Neuronal stem cell (in vitro differentiated cells): ENCODE measurements around the gene HOXC12.

Experiments used
- DNase-seq: peaks from one replicate; pipeline ENCODE4 v3.0.0-alpha.2; 2013; ENCODE audit warnings: low spot score
- H2AFZ ChIP-seq: one replicate; pipeline ENCODE4 v1.6.1; 2013; ENCODE audit warnings: mild to moderate bottlenecking, low read length, inconsistent platforms
- H2AK5ac ChIP-seq: 2 replicates; pipeline ENCODE4 v1.6.1; 2013; ENCODE audit warnings: low read depth, mild to moderate bottlenecking, inconsistent platforms, low read length, moderate library complexity, mixed read lengths
- H2BK120ac ChIP-seq: 2 replicates; pipeline ENCODE4 v1.6.1; 2013; ENCODE audit warnings: low read depth, mild to moderate bottlenecking, inconsistent platforms, low read length, moderate library complexity, mixed read lengths
- H2BK12ac ChIP-seq: one replicate; pipeline ENCODE4 v1.6.1; 2013; ENCODE audit warnings: low read length, inconsistent platforms
- H2BK15ac ChIP-seq: 2 replicates; pipeline ENCODE4 v1.6.1; 2013; ENCODE audit warnings: mild to moderate bottlenecking, low read length, inconsistent platforms, mixed read lengths
- H2BK5ac ChIP-seq: one replicate; pipeline ENCODE4 v1.6.1; 2013; ENCODE audit warnings: inconsistent platforms, mild to moderate bottlenecking, low read length, moderate library complexity
- H3K14ac ChIP-seq: one replicate; pipeline ENCODE4 v1.6.1; 2013; ENCODE audit warnings: low read length, inconsistent platforms
- H3K18ac ChIP-seq: 2 replicates; pipeline ENCODE4 v1.6.1; 2013; ENCODE audit warnings: low read length, inconsistent platforms
- H3K23ac ChIP-seq: 2 replicates; pipeline ENCODE4 v1.6.1; 2013; ENCODE audit warnings: low read depth, mild to moderate bottlenecking, mixed read lengths, low read length, inconsistent platforms; ENCODE audit not compliant: poor library complexity
- H3K27ac ChIP-seq: replicated peaks from 3 replicates; pipeline ENCODE4 v1.5.1; 2013; ENCODE audit warnings: low read length, inconsistent platforms
- H3K27me3 ChIP-seq, 3 experiments: 2 replicates each; pipeline ENCODE4 v1.6.1; 2013; ENCODE audit warnings: low read length in 3 of 3, mild to moderate bottlenecking in 2 of 3, inconsistent platforms in 1 of 3, low read depth in 1 of 3, mixed read lengths in 1 of 3, moderate library complexity in 1 of 3; ENCODE audit not compliant: control insufficient read depth in 3 of 3, insufficient read depth in 3 of 3
- H3K36me3 ChIP-seq, 2 donors: replicated peaks in 1 of 2; 2 replicates each; pipeline ENCODE4 v1.6.1; 2013; ENCODE audit warnings: low read length in 2 of 2; ENCODE audit not compliant: control insufficient read depth in 2 of 2, insufficient read depth in 2 of 2
- H3K4ac ChIP-seq: 2 replicates; pipeline ENCODE4 v1.6.1; 2013; ENCODE audit warnings: inconsistent platforms, mild to moderate bottlenecking, low read length, moderate library complexity
- H3K4me1 ChIP-seq, 2 donors: 1 replicate in 1 of 2; 2 replicates in 1 of 2; pipeline ENCODE4 v1.6.1; 2013; ENCODE audit warnings: low read length in 2 of 2, low read depth in 1 of 2; ENCODE audit not compliant: control insufficient read depth in 2 of 2, insufficient read depth in 1 of 2
- H3K4me2 ChIP-seq: one replicate; pipeline ENCODE4 v1.6.1; 2013; ENCODE audit warnings: mild to moderate bottlenecking, low read length, inconsistent platforms; ENCODE audit not compliant: insufficient read depth, poor library complexity, severe bottlenecking
- H3K4me3 ChIP-seq, 2 donors: 2 replicates each; pipeline ENCODE4 v1.5.1; 2013; ENCODE audit warnings: low read length in 2 of 2, mild to moderate bottlenecking in 2 of 2, inconsistent platforms in 1 of 2, moderate library complexity in 1 of 2
- H3K79me1 ChIP-seq: one replicate; pipeline ENCODE4 v1.6.1; 2013; ENCODE audit warnings: low read depth, mild to moderate bottlenecking, inconsistent platforms, low read length, moderate library complexity
- H3K9ac ChIP-seq: one replicate; pipeline ENCODE4 v1.6.1; 2013; ENCODE audit warnings: mild to moderate bottlenecking, low read depth, low read length, inconsistent platforms; ENCODE audit not compliant: poor library complexity
- H3K9me3 ChIP-seq, 2 donors: replicated peaks in 1 of 2; 2 replicates each; pipeline versions ENCODE3 to v1.6.1; 2013; ENCODE audit warnings: low read length in 2 of 2, mild to moderate bottlenecking in 2 of 2, inconsistent platforms in 1 of 2, low read depth in 1 of 2, mixed read lengths in 1 of 2, moderate library complexity in 1 of 2; ENCODE audit not compliant: control insufficient read depth in 2 of 2, insufficient read depth in 1 of 2
- H4K8ac ChIP-seq: one replicate; pipeline ENCODE4 v1.6.1; 2013; ENCODE audit warnings: low read depth, mild to moderate bottlenecking, inconsistent platforms, low read length, moderate library complexity
- H4K91ac ChIP-seq: one replicate; pipeline ENCODE4 v1.6.1; 2013; ENCODE audit warnings: low read length, low read depth, mild to moderate bottlenecking, inconsistent platforms; ENCODE audit not compliant: poor library complexity
- WGBS, 2 donors: extraction: QIAGEN DNeasy Blood & Tissue Kit; methylation state at CpG; one replicate each; pipeline ENCODE4 v1.1.7; 2013; ENCODE audit warnings: missing lambda C conversion rate in 2 of 2, mixed read lengths in 1 of 2; ENCODE audit not compliant: insufficient read length in 2 of 2, insufficient replicate concordance in 1 of 2; ENCODE audit errors: extremely low coverage in 2 of 2; 5-methylcytosine and 5-hydroxymethylcytosine counted together

Gene HOXC12

DNA sequence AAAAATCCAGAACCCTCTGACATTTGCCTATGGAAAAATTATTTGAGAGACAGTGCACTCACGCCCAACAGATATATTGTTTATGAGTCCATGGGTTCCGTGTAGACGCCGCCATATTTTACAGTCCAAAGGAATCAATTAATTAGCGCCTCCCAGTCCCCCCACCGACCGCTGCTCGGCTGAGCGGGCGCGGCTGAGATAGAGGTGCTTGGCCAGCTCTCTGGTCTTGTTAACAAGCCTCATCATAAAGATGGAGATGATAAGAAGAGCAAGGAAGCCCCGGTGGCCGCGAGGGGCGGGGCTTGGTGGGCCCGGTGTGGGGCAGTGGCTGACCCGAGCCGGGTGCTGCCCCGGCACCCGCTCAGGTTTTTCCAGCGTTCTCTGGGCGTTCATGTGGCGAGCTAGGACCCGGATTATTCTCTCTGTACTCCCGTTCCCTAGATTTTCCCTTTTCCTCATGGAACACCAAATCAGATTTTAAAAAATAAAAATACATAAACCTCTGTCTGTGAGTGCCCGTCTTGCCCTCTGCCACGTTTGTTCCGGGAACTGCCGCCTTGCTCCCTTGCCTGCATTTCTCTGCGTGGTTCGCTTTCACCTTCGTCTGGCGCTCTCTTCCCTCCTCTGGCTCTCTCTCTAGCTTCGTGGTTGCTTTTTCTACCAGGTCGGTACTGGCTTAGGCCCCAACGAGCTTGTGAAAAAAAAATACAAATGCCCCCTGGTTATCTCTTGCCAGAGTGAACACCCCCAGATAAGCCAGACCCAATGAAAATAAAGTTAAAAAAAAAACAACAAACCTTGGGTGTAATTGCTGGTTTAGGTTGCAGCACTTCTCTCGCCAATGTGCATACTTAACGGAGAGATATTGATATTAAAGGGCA is 9.0 kb downstream of the HOXC12 start:
- Histone ChIP-seq H2BK5ac (no peak overlapping the region), H3K27me3 (peaks cover 62 to 100% (median 97%) of the 10 kb centered on the region in 3 experiments), H3K4ac (no peak overlapping the region), H2AFZ (no peak overlapping the region), H3K4me1 (no peaks in the 10 kb centered on the region), H4K8ac (no peak overlapping the region), H4K91ac (no peak overlapping the region), H3K9ac (no peak overlapping the region), H3K4me2 (no peak overlapping the region), H2AK5ac (no peak overlapping the region), H2BK120ac (no peak overlapping the region), H3K79me1 (no peaks in the 10 kb centered on the region), H3K14ac (no peak overlapping the region), H3K36me3 (no peaks in the 10 kb centered on the region), H3K23ac (peak overlapping the region; percentile 76), H3K9me3 (peaks cover 0 to 6% of the 10 kb centered on the region in 2 donors), H3K27ac (no peak overlapping the region), H2BK15ac (no peak overlapping the region), H3K4me3 (no peak overlapping the region), H3K18ac (no peak overlapping the region), H2BK12ac (no peak overlapping the region)
- WGBS, 2 donors, result no CpG with 5 or more reads among the region's 38 CpGs
- DNase-seq, result no peak

DNA sequence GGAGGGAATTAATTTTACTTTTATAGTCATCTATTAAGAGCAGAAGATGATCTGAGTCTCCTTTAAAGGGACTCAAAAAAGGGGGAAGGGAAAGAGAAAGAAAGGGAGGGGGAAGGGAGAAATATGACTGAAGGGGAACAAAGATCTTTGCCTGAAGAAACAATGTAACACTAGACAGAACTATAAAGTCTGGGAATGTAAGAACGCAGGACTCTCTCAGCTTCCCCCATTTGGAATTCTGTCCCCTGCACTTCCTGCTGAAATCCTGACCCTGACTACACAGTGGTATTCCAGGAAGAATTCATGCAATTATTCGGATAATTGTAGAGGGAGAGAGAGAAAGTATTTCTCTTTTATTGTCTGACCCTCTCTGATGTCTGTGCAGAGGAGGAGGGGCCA is 9.6 kb downstream of the HOXC12 start:
- H3K9me3 ChIP-seq, result peaks cover 0 to 5% of the 10 kb centered on the region in 2 donors
- no CpG with 5 or more reads among the region's 2 CpGs for WGBS, 2 donors
- no peak overlapping the region for H3K4me2 ChIP-seq
- H3K79me1 ChIP-seq, result no peaks in the 10 kb centered on the region
- H2AK5ac ChIP-seq, result no peak overlapping the region
- no peak for DNase-seq
- no peak overlapping the region for H3K18ac ChIP-seq
- H2BK120ac ChIP-seq, result no peak overlapping the region
- peaks cover 65 to 100% (median 99%) of the 10 kb centered on the region in 3 experiments for H3K27me3 ChIP-seq
- H3K36me3 ChIP-seq, result no peaks in the 10 kb centered on the region
- no peak overlapping the region for H3K4me3 ChIP-seq
- no peak overlapping the region for H2BK12ac ChIP-seq
- H3K4me1 ChIP-seq, result no peaks in the 10 kb centered on the region
- no peak overlapping the region for H3K4ac ChIP-seq
- H3K14ac ChIP-seq, result no peak overlapping the region
- no peak overlapping the region for H2AFZ ChIP-seq
- H2BK15ac ChIP-seq, result no peak overlapping the region
- no peak overlapping the region for H3K23ac ChIP-seq
- no peak overlapping the region for H2BK5ac ChIP-seq
- no peak overlapping the region for H3K27ac ChIP-seq
- H4K8ac ChIP-seq, result no peak overlapping the region
- no peak overlapping the region for H3K9ac ChIP-seq
- no peak overlapping the region for H4K91ac ChIP-seq

GRCh38 chr12:53965281-53966084 is 10.8 kb downstream of the HOXC12 start:
- Histone ChIP-seq H3K4me1 (no peaks in the 10 kb centered on the region), H2BK5ac (no peak overlapping the region), H3K27ac (no peak overlapping the region), H3K4me2 (no peak overlapping the region), H3K14ac (no peak overlapping the region), H2AFZ (no peak overlapping the region), H3K79me1 (no peaks in the 10 kb centered on the region), H3K9me3 (peaks cover 0 to 3% of the 10 kb centered on the region in 2 donors), H3K18ac (no peak overlapping the region), H3K36me3 (no peaks in the 10 kb centered on the region), H2BK15ac (no peak overlapping the region), H3K23ac (no peak overlapping the region), H3K4ac (no peak overlapping the region), H3K9ac (no peak overlapping the region), H4K8ac (no peak overlapping the region), H3K27me3 (peaks cover 63 to 100% (median 99%) of the 10 kb centered on the region in 3 experiments), H2BK120ac (no peak overlapping the region), H2BK12ac (no peak overlapping the region), H4K91ac (no peak overlapping the region), H3K4me3 (no peak overlapping the region), H2AK5ac (no peak overlapping the region)
- WGBS, 2 donors, result no CpG with 5 or more reads among the region's 18 CpGs
- DNase-seq, result no peak

GRCh38 chr12:53966085-53966384 is 11.3 kb downstream of the HOXC12 start:
- H4K8ac ChIP-seq, result no peak overlapping the region
- H3K9me3 ChIP-seq, result peaks cover 0 to 5% of the 10 kb centered on the region in 2 donors
- no peaks in the 10 kb centered on the region for H3K4me1 ChIP-seq
- no peak overlapping the region for H3K23ac ChIP-seq
- H2AFZ ChIP-seq, result no peak overlapping the region
- H3K4me2 ChIP-seq, result no peak overlapping the region
- no peak overlapping the region for H3K9ac ChIP-seq
- no peak overlapping the region for H3K18ac ChIP-seq
- no peak overlapping the region for H2BK15ac ChIP-seq
- no peak overlapping the region for H3K4ac ChIP-seq
- no peak for DNase-seq
- no peak overlapping the region for H2BK5ac ChIP-seq
- H2BK120ac ChIP-seq, result no peak overlapping the region
- H2AK5ac ChIP-seq, result no peak overlapping the region
- H2BK12ac ChIP-seq, result no peak overlapping the region
- no CpG with 5 or more reads among the region's 15 CpGs for WGBS, 2 donors
- peaks cover 63 to 100% (median 99%) of the 10 kb centered on the region in 3 experiments for H3K27me3 ChIP-seq
- no peak overlapping the region for H3K14ac ChIP-seq
- H3K36me3 ChIP-seq, result no peaks in the 10 kb centered on the region
- no peaks in the 10 kb centered on the region for H3K79me1 ChIP-seq
- H3K4me3 ChIP-seq, result no peak overlapping the region
- no peak overlapping the region for H3K27ac ChIP-seq
- no peak overlapping the region for H4K91ac ChIP-seq
